Neural cell (in vitro differentiated cells): ENCODE data around the gene TOR2A. TPM values are rescaled to one million over a fixed set of nuclear protein-coding genes. Genes with fewer than 3 reads are reported as not detected.

Source experiments
- H2AFZ ChIP-seq: fragments of 200-600, 300-800 bp; sonication (generic), shearing (Covaris generic); 2 replicates; pipeline ENCODE4 v1.6.0; 2014; ENCODE audit warnings: low read depth, mild to moderate bottlenecking, antibody characterized with exemption, low read length, moderate library complexity
- H3F3A ChIP-seq: fragments of 200-600 bp; shearing (Covaris generic); 2 replicates; pipeline ENCODE4 v1.6.1; 2016; ENCODE audit warnings: mild to moderate bottlenecking, moderate library complexity, mixed read lengths, antibody characterized with exemption, low read length; ENCODE audit not compliant: insufficient read depth, poor library complexity, severe bottlenecking
- H3K27ac ChIP-seq: fragments of 200-600, 300-800 bp; sonication (generic), shearing (Covaris generic); 2 replicates; pipeline ENCODE4 v1.5.1; 2014; ENCODE audit warnings: mild to moderate bottlenecking, low read length, moderate library complexity
- H3K27me3 ChIP-seq: fragments of 300-800, 200-600 bp; sonication (generic), shearing (Covaris generic); 2 replicates; pipeline ENCODE4 v1.6.0; 2014; ENCODE audit warnings: mild to moderate bottlenecking, low read depth, low read length, moderate library complexity; ENCODE audit not compliant: insufficient read depth
- H3K36me3 ChIP-seq: fragments of 300-800, 200-600 bp; sonication (generic), shearing (Covaris generic); 2 replicates; pipeline ENCODE4 v1.5.1; 2014; ENCODE audit warnings: mild to moderate bottlenecking, antibody characterized with exemption, low read length, moderate library complexity; ENCODE audit not compliant: insufficient read depth
- H3K4me2 ChIP-seq: fragments of 300-800, 200-600 bp; sonication (generic), shearing (Covaris generic); 2 replicates; pipeline ENCODE4 v1.6.0; 2014; ENCODE audit warnings: mild to moderate bottlenecking, low read length
- H3K4me3 ChIP-seq: fragments of 300-800, 200-600 bp; sonication (generic), shearing (Covaris generic); 2 replicates; pipeline ENCODE4 v1.5.1; 2014; ENCODE audit warnings: mild to moderate bottlenecking, low read length, moderate library complexity
- H3K79me2 ChIP-seq: fragments of 200-600 bp; shearing (Covaris generic); replicated peaks from 2 replicates; pipeline ENCODE4 v1.6.0; 2014; ENCODE audit warnings: mild to moderate bottlenecking, low read length, moderate library complexity; ENCODE audit not compliant: insufficient read depth
- H3K9ac ChIP-seq: fragments of 300-800, 200-600 bp; sonication (generic), shearing (Covaris generic); 2 replicates; pipeline ENCODE4 v1.6.1; 2016; ENCODE audit warnings: mild to moderate bottlenecking, low read length, mixed read lengths
- H3K9me2 ChIP-seq: fragments of 200-600 bp; shearing (Covaris generic); 2 replicates; pipeline ENCODE4 v1.6.1; 2016; ENCODE audit warnings: mild to moderate bottlenecking, low read length, mixed read lengths; ENCODE audit not compliant: insufficient read depth
- H3K9me3 ChIP-seq: fragments of 200-600, 300-800 bp; sonication (generic), shearing (Covaris generic); 2 replicates; pipeline ENCODE4 v1.6.1; 2016; ENCODE audit warnings: mild to moderate bottlenecking, mixed run types, low read length, moderate library complexity, mixed read lengths
- H4K20me1 ChIP-seq: fragments of 200-600 bp; shearing (Covaris generic); 2 replicates; pipeline ENCODE4 v1.6.1; 2016; ENCODE audit warnings: mild to moderate bottlenecking, mixed run types; ENCODE audit not compliant: insufficient read depth
- CTCF ChIP-seq: fragments of 450-650 bp; IDR thresholded peaks from 2 replicates; pipeline ENCODE4 v1.5.1; 2014; ENCODE audit warnings: antibody characterized with exemption, mild to moderate bottlenecking, moderate library complexity; ENCODE audit not compliant: poor library complexity, severe bottlenecking
- EP300 ChIP-seq: fragments of 450-650 bp; conservative IDR thresholded peaks from 2 replicates; pipeline ENCODE4 v1.6.1; 2014; ENCODE audit warnings: antibody characterized with exemption, mild to moderate bottlenecking, moderate library complexity; ENCODE audit not compliant: poor library complexity, severe bottlenecking
- EZH2 ChIP-seq: fragments of 200-600, 300-800 bp; shearing (Covaris generic), sonication (generic); IDR thresholded peaks from 2 replicates; pipeline ENCODE4 v1.6.1; 2014; ENCODE audit warnings: antibody characterized with exemption, low read length, borderline replicate concordance, mild to moderate bottlenecking; ENCODE audit not compliant: insufficient read depth, poor library complexity, severe bottlenecking
- MXI1 ChIP-seq: fragments of 450-650 bp; conservative IDR thresholded peaks from 2 replicates; pipeline ENCODE4 v1.6.1; 2014; ENCODE audit warnings: antibody characterized with exemption, mild to moderate bottlenecking; ENCODE audit not compliant: poor library complexity, severe bottlenecking
- POLR2AphosphoS5 ChIP-seq: IDR thresholded peaks from 2 replicates; pipeline ENCODE4 v1.6.1; 2012
- RAD21 ChIP-seq: fragments of 450-650 bp; conservative IDR thresholded peaks from 2 replicates; pipeline ENCODE4 v1.6.1; 2014; ENCODE audit warnings: antibody characterized with exemption, mild to moderate bottlenecking, moderate library complexity
- REST ChIP-seq: IDR thresholded peaks from 2 replicates; pipeline ENCODE4 v1.6.1; 2012; ENCODE audit warnings: borderline replicate concordance
- SMC3 ChIP-seq: fragments of 450-650 bp; conservative IDR thresholded peaks from 2 replicates; pipeline ENCODE4 v1.6.1; 2014; ENCODE audit warnings: antibody characterized with exemption, mild to moderate bottlenecking, moderate library complexity; ENCODE audit not compliant: poor library complexity
- TAF1 ChIP-seq: IDR thresholded peaks from 2 replicates; pipeline ENCODE4 v1.6.1; 2012; ENCODE audit warnings: low read depth
- polyA plus RNA-seq: library from polyadenylated mRNA; depleted of rRNA; stranded (reverse); fragments of >200 nt; gene quantifications from 2 replicates; pipeline ENCODE4 v1.2.3, GENCODE V29; 2014

The TOR2A gene
- polyA plus RNA-seq, 1 donor from 2014 or later = 59.7 TPM

- no peaks in the 10 kb centered on the region for H3K27me3 ChIP-seq
- H3F3A ChIP-seq = no peaks in the 10 kb centered on the region
- no peak overlapping the region for H3K27ac ChIP-seq
- H2AFZ ChIP-seq = no peak overlapping the region
- no peaks in the 10 kb centered on the region for H3K79me2 ChIP-seq
- no peak overlapping the region for H3K4me2 ChIP-seq
- H3K36me3 ChIP-seq = no peaks in the 10 kb centered on the region
- H3K9me2 ChIP-seq = no peaks in the 10 kb centered on the region
- H3K4me3 ChIP-seq = no peak overlapping the region
- H4K20me1 ChIP-seq = no peaks in the 10 kb centered on the region
- TF ChIP-seq POLR2AphosphoS5 (no peak), TAF1 (no peak), EZH2 (no peak), MXI1 (no peak), RAD21 (no peak), SMC3 (no peak), EP300 (no peak), REST (no peak), CTCF (no peak)
- no peak overlapping the region for H3K9ac ChIP-seq
- H3K9me3 ChIP-seq = no peaks in the 10 kb centered on the region
Observed at GRCh38 chr9:127767410-127767809, 32.3 kb upstream of the TOR2A start.

DNA sequence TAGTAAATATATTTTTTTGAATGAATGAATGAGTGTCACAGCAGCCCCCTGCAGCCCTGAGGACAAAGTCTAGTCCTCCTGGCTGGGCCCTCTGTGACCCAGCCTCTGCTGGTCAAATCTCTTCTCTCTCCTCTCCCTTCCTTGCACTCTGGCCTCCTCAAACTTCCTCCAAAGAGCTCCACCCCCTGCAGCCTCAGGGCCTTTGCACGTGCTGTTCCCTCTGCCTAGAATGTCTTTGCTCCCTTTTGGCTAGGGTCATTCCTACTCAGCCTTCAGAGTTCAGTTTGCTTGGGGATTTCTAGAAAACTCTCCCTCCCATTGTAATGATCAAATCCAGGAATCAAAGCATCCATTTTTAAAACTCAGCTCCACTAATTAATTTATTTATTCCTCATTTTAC is 30.3 kb upstream of the TOR2A start:
- Histone ChIP-seq H3K9me2 (no peaks in the 10 kb centered on the region), H3K9ac (no peak overlapping the region), H3K27me3 (no peaks in the 10 kb centered on the region), H3K79me2 (no peaks in the 10 kb centered on the region), H3K36me3 (no peaks in the 10 kb centered on the region), H3K4me3 (no peak overlapping the region), H3F3A (no peaks in the 10 kb centered on the region), H3K27ac (no peak overlapping the region), H4K20me1 (no peaks in the 10 kb centered on the region), H2AFZ (no peak overlapping the region), H3K9me3 (no peaks in the 10 kb centered on the region), H3K4me2 (no peak overlapping the region)
- TF ChIP-seq RAD21 (no peak), REST (no peak), SMC3 (no peak), CTCF (no peak), TAF1 (no peak), EP300 (no peak), EZH2 (no peak), MXI1 (no peak), POLR2AphosphoS5 (no peak)
